GM19025 (cell line): ENCODE measurements around the gene SPC25.
A peak's percentile ranks its signal among the peaks of the same experiment; 100 is the strongest.
"Not testable (repeated sequence)": the region's sequence is repeated elsewhere in the genome, so short reads cannot be mapped to it uniquely, and the experiment has no call there.

Experiments used
- ATAC-seq: cut with Tn5 transposase; IDR thresholded peaks from one replicate; pipeline ENCODE4 v1.9.1; 2021; ENCODE audit warnings: mild to moderate bottlenecking, low read depth, moderate library complexity; ENCODE audit not compliant: unreplicated experiment

Gene SPC25

GRCh38 chr2:168890006-168890782 is at the start of gene SPC25:
TSS of gene SPC25 (minus strand) at chr2:168890430. CDS start at chr2:168889519, 911 bp downstream.
- ATAC-seq = peak; percentile 100

- no peak for ATAC-seq
Observed at GRCh38 chr2:168939918-168940317, 49.7 kb upstream of the SPC25 start.

- no peak for ATAC-seq
Observed at GRCh38 chr2:168939061-168939460, 48.8 kb upstream of the SPC25 start.

- ATAC-seq = no peak
Observed at GRCh38 chr2:168935810-168936581, 45.8 kb upstream of the SPC25 start.

- no peak for ATAC-seq
Observed at GRCh38 chr2:168934826-168935225, 44.6 kb upstream of the SPC25 start.

GRCh38 chr2:168932174-168932573 is 41.9 kb upstream of the SPC25 start:
- not testable (repeated sequence) for ATAC-seq

GRCh38 chr2:168930242-168930641 is 40.0 kb upstream of the SPC25 start:
- no peak for ATAC-seq

- no peak for ATAC-seq
Observed at GRCh38 chr2:168929031-168929430, 38.8 kb upstream of the SPC25 start.

- no peak for ATAC-seq
Observed at GRCh38 chr2:168928113-168928831, 38.0 kb upstream of the SPC25 start.

GRCh38 chr2:168926621-168927386 is 36.6 kb upstream of the SPC25 start:
- no peak for ATAC-seq

- ATAC-seq = no peak
Observed at GRCh38 chr2:168920504-168921157, 30.4 kb upstream of the SPC25 start.

GRCh38 chr2:168916331-168916675 is 26.1 kb upstream of the SPC25 start:
- no peak for ATAC-seq

GRCh38 chr2:168915441-168916330 is 25.5 kb upstream of the SPC25 start:
- no peak for ATAC-seq

- ATAC-seq = no peak
Observed at GRCh38 chr2:168913495-168913894, 23.3 kb upstream of the SPC25 start.

GRCh38 chr2:168912901-168913369 is 22.7 kb upstream of the SPC25 start:
- ATAC-seq = no peak

- no peak for ATAC-seq
Observed at GRCh38 chr2:168912466-168912865, 22.2 kb upstream of the SPC25 start.

GRCh38 chr2:168910330-168910729 is 20.1 kb upstream of the SPC25 start:
- ATAC-seq = no peak

- ATAC-seq = no peak
Observed at GRCh38 chr2:168907940-168908662, 17.9 kb upstream of the SPC25 start.
